ENCODE data around the gene C9. TPM values are rescaled to one million over a fixed set of nuclear protein-coding genes. Genes with fewer than 3 reads are reported as not detected.

Gene C9
- total RNA-seq, 1 donor from 2014 or later, result 0.12 TPM

DNA sequence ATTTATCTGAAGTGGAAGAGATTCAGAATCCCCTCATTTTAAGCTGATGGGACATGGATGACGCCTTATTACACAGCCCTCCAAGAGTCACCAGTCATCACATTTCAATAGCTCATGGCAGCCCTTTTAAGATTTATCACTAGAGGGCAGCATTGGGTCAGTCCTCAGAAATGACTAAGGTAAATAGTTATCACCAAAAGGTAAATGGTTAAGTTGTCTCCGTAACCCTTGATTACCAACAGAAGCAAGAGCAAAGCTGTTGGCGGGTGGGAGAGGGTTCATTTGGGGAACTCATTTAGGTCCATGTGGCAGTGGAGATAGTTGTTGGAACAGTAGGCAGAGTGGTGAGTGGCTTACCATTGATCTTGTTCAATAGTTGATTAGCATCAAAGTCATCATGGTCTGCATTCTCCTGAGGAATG, 12.0 kb upstream of the C9 start:
- DNase-seq (ENCODE audit: extremely low read depth, low read depth, low spot score), result no peak

DNA sequence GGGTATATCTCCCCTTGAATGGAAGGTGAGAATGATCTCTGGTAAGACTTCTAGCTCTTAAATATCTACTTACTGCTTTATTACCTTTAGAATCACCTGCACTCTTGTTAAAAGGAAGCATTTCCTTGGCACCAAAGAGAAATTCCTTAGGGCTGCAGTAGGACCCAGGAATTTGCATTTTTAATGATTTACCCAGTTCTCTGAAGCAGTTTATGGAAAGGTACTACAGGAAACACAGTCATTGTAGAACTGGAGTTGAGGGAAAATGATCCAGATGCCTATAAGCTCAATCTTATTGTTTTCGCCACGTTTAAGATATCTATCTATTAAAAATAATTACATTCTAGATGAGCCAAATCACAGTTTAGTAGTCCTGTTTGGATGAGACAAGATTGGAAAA, 9.5 kb upstream of the C9 start:
- no peak for DNase-seq (ENCODE audit: extremely low read depth, low read depth, low spot score)

DNA sequence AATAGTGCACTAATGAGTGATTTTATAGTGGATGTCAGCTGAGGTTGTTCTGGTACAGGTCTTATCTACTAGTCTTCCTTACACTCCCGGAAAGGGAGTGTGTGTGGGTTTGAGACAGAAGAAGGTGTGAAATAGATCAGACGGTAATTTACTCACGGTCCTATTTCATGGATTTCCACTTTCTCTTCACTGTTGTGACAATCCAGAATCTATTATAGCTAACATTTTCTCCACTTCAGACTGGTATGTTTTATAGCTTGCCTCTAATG, 7.0 kb upstream of the C9 start:
- DNase-seq (ENCODE audit: extremely low read depth, low read depth, low spot score), result no peak

DNA sequence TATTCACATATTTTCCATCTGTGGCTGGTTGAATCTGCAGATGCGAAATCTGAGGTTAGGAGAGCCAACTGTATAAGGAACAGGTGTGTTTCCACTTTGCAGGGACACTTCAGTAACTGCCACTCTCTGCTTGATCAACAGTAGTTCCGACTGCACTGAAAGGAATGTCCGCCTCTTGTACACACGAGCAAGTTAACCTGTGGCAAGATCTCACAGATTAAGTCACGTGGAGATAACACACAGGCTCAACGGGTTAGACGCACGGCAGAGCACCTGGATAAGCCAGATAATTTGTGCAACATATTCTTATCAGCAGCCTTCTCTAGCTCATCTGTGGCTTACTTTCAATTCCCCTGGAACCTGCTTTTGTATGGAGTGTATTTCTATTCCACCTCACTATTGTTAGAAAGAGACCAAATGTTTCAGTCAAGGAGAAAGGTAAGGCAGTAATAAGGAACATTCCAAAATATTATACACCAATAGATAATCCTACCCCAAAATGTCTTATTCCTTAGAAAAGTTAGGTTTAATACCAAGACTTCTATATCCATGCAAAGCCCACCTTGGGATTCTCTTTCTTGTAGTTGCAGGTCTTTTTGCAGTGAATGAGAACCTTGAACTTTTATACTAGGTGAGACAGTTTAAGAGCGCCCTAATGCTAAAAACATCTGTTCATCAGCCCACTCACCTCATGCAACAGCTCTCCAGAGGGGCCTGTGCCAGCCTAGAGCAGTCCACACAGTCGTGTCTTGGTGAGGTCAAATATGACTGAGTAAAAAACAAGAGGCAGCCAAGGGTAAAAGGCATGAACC, 6.5 kb upstream of the C9 start:
- DNase-seq (ENCODE audit: extremely low read depth, low read depth, low spot score), result no peak

DNA sequence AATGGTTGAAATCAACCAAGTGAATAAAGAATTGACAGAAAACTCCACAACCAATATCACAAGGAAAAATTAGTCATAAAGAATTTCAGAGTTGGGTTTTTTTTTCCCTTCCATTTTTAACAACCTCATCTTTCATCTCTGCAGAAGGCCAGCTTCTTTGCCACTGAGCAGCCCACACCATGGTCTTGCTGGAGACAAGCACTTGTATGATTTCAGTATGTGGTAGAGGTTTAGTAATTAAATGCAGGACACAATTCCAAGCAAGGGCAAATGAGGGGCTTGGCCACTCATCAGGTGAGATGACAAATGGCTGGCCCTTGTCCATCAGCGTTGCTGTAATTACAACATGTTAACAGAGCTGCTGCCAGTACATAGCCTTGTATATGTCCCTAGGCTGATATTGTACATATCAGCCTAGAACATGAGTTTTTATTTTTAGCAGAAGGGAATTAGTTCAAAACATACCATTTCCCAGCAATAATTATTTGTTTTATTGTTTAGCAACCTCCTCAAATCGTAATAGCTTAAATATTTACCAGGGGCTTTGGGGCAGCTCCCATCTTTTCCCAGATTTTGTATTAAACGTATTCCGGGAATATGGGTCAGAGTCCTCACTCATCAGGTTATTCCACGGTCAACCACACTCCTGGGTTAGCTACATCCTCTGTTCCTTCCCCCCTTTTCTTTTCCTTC, 5.0 kb upstream of the C9 start:
- DNase-seq (ENCODE audit: extremely low read depth, low read depth, low spot score), result no peak

DNA sequence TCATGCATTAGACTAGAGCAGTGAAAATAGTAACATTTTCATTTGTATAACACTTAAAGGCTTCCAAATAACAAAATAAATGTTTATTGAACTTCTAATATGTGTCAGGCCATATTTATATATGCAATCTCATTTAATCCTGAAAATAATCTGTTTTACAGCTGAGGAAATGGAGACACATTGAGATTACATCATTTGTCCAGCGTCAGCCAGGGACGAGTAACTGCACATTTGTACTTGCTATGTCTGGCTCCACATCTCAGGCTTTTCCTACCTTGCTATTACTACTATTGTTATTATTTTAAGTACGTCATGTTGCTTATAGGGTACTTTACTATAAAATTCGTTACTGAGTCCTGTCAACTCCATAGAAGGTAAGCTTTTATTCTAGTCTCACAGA, 3.8 kb upstream of the C9 start:
- DNase-seq (ENCODE audit: extremely low read depth, low read depth, low spot score), result no peak

DNA sequence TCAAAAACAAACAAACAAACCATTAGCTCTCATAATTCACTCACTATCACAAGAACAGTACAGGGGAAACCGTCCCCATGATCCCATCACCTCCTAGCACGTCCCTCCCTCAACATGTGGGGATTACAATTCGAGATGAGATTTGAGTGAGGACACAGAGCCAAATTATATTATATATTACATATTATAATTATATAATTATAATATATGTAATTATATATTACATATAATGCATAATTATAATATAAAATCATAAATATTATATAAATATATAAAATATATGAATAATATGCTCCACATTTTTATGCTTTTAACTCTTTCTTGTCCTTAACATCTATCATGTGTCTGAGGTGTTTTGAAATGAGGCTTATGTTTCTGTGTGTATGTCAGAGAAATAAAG, 3.4 kb upstream of the C9 start:
- no peak for DNase-seq (ENCODE audit: extremely low read depth, low read depth, low spot score)

DNA sequence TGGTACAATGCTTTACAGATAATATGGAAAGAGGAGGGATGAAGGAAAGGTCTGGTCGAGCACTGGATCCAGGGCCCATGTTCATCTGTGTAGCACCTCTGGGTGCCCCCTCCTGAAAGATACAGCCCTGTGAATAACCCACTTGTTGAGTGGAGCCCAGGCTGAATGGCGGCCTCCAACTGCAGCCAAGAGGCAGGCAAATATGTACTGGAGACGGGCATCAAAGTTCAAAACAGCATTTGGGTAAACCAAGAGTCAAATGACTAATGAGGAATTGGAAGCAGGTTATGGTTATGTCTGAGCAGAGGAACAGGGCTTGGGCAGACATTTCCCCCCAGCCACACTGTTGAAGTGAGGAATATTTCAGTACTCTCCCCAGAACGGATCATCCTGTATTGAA, 1.1 kb downstream of the C9 start:
- DNase-seq (ENCODE audit: extremely low read depth, low read depth, low spot score), result no peak

DNA sequence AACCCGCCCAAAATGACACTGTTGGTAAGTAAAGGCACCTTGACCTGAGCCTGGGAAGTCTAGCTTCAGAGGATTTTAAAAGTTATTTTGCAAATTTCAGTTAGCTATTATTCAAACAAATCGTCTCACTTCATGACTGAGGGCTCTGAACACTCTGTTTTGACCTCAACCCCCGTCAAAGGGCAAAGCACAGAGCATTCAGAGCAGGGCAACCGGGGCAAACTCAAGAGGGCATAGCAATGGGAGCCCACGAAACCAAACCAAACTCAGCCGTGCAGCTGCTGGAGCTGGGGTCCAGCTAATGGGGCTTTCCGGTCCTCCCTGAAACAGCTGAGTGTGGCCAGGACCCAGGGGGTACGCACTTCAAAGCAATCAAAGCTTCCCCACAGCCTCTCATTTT, 1.6 kb downstream of the C9 start:
- DNase-seq (ENCODE audit: extremely low read depth, low read depth, low spot score), result no peak

DNA sequence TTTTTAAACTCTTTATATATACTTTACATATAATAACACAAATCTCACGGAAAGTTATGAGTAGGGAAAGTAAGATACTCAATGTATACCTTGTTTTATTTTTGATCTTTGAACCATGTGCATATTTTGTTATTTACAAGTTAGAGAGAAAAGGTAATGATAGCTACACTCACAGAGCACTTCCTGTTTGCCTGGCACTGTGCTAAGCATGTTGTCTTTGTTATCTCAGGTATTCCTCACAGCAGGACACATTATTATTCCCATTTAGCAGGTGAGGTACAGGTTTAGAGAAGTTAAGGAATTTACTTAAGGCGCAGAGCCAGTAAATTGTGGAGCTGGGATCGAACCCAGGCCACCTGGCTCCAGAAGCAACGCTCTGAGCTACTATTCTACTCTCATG, 3.0 kb downstream of the C9 start:
- no peak for DNase-seq (ENCODE audit: extremely low read depth, low read depth, low spot score)

DNA sequence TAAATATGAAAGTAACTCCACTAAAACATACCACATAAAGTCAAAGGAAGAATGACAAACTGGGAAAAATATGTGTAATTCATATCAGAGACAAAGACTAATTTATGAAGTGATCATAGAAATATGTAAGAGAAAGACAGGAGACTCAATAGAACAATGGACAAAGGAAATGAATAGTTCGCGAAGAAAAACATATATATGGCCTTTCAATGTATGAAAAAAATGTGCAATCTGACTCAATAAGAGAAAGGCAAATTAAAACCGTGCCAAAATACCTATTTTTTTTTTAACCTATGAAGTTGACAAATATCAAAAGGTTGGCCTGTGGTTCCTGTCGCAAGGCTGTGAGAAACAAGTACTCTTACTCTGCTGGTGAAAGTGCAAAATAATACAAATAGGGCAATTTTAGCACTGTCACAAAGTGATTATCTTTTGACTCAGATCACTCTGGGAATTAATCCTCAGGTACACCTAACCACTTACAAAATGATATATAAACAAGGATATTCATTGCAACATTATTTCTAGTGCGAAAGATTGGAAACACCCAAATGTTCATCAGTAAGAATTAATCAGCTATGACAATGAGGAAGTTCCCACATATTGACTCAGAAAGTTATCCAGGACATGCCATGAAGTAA, 3.7 kb downstream of the C9 start:
- DNase-seq (ENCODE audit: extremely low read depth, low read depth, low spot score), result peak; percentile 65

DNA sequence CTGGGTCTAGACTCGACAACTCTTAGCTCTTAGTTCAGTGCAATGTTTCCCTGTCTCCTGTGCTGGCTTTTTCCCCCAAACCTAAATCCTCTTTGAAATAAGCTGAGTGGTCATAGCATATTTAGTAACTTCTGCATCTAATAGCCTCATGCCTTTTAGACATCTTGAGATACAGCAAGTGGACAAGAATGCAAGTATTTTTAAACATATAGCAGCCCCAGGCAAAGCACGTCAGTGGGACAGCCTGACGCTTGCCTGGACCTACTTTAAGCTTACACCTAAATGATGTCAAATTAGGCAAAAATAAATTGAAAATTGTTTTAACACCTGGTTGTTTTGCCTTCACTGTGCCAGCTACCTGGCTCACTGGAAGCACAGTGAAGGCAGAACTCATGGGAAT, 8.0 kb downstream of the C9 start:
- no peak for DNase-seq (ENCODE audit: extremely low read depth, low read depth, low spot score)

DNA sequence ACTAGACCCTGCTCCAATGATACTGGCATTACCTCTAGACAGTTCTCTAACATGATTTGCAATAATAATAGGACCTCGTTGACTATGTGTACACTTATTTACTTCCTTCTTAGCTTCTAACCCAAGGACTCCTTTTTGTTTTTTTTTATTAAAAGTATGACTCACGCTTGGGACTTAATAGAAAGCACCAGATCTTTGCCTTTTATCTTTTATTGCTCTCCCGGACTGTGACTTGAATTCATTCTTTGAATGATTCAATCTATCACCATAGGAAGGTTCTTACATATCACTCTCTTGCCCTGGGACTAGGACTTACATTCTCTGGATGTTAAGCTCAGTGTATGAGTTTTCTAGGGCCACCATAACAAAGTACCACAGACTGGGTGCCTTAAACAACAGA, 9.0 kb downstream of the C9 start:
- DNase-seq (ENCODE audit: extremely low read depth, low read depth, low spot score), result no peak

DNA sequence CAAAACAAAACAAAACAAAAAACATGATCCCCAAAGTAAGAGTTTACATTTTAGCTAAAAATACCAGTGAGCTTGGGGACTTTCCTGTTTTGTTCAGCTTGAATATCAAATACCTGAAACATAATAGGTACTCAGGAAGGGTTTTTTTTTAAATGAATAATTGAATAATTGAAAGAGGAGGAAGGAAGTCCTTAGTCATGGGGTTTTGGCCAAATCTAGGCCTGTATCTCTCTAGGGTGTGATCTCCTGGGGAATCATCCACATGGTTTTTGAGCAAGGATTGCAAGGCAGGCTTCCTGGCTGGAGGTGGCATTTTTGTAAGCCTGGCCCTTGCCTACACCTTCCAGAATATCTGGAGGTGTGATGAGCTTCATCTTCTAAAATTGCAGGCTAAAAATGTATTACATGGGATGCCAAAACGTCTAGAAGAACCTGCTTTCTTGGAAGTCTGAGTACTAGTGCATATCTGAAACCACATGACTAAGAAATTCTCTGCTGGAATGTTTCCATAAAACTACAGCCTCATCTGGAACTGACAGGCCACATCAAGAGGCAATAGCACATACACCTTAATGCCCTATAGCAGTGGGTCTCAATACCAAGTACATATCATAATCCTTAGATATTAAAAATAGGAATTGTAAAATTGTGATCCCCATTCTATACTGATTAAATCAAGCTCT, 10.4 kb downstream of the C9 start:
- DNase-seq (ENCODE audit: extremely low read depth, low read depth, low spot score), result no peak

DNA sequence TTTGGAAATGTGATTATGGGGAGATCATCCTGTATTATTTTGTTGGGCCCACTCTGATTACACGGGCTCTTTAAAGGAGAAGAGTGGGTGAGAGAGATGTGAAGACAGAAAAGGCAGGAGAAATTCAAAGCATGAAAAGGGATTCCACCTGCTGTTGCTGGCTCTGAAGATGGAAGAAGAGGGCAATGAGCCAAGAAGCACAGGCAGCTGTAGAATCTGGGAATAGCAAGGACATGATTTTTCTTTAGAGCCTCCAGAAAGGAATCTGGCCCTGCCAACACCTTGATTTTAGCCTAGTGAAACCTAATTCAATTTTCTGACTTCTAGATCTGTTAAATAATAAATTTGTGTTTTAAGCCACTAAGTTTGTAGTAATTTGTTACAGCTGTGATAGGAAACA, 11.3 kb downstream of the C9 start:
- DNase-seq (ENCODE audit: extremely low read depth, low read depth, low spot score), result no peak

DNA sequence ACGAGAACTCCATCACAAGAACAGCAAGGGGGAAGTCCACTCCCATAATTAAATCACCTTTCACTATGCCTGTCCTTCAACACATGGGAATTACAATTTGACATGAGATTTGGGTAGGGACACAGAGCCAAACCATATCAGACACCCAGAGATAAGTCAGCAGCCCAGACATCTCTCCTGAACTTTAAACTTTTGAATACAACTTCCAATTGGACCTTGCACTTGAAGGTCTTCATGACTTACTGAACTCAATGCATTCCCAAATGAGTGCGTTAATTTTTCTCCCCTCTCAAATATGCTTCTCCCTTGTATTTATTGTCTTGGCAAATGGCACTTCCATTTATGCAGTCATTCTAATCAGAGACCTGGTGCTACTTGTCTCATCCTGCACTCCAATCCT, 12.1 kb downstream of the C9 start:
- DNase-seq (ENCODE audit: extremely low read depth, low read depth, low spot score), result no peak

DNA sequence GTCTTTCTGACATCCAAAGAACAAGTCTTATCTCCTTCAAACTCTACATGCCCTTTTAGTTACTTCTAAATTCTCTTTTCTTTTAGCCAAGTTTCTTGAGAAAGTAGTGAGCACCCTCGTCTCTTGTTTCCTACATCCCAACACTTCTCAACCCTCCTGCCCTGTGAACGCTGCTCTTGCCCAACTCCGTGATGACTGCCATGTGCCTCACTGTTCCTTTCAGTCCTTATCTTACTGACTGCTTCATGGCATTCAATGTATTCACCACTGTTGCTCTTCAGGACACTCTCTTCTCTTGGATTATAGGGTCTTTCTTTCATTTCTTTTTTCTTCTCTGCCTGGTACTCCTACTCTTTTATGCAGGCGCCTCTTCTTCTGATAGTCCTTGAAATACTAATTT, 14.8 kb downstream of the C9 start:
- no peak for DNase-seq (ENCODE audit: extremely low read depth, low read depth, low spot score)

DNA sequence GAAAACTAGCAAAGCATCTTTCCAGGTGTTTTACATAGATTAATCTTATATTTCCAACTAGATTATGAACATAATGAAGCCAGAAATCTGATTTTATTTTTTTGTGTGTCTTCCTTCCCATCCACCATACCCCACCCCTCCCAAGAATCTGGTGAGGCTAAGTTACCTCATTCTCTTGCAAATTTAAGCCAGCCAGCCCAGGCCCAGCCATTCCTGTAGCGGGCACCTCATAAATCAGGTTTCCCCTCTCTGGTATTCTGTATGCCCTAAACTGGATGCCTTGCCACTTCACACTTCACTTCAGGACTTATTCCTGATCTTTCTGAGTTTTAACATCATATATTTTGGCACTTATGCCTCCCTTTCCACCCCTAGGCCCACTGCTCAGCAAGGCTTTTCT, 21.8 kb downstream of the C9 start:
- no peak for DNase-seq (ENCODE audit: extremely low read depth, low read depth, low spot score)

DNA sequence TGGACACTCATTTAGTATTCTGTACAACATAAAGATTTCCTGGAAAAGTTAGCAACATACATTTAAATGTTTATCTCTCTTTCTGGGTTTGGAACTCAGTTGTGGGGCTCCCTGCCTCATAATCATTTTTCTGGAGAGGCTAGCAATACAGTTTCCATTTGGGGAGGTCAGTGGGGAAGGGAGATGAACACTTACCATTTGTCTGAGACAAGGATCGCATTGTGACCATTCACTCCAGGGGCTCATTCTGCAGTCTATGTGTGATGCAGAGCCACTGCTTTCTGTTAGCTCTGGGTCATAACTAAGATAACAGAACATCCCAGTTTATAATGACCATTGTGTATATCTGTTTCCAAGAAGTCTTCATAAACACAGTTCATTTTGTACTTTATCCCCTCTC, 22.4 kb downstream of the C9 start:
- no peak for DNase-seq (ENCODE audit: extremely low read depth, low read depth, low spot score)

DNA sequence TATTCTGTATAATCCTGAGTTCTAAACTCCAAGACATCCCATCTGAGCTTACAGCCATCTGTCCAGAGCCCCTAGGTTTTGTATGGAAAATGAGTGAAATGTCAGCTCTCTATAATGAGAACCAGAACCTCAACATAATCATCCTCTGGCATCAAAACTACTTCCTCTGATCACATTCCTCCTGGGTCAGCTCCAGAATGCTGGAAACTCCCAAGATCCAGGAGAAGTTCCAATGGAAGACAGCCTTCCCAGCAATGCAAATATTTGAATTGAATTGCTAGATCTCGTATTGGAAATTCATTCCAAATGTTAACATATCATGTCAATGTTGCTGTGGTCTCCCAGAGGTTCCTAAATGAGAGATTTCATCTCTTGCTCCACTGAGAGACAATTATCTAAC, 23.8 kb downstream of the C9 start:
- no peak for DNase-seq (ENCODE audit: extremely low read depth, low read depth, low spot score)

DNA sequence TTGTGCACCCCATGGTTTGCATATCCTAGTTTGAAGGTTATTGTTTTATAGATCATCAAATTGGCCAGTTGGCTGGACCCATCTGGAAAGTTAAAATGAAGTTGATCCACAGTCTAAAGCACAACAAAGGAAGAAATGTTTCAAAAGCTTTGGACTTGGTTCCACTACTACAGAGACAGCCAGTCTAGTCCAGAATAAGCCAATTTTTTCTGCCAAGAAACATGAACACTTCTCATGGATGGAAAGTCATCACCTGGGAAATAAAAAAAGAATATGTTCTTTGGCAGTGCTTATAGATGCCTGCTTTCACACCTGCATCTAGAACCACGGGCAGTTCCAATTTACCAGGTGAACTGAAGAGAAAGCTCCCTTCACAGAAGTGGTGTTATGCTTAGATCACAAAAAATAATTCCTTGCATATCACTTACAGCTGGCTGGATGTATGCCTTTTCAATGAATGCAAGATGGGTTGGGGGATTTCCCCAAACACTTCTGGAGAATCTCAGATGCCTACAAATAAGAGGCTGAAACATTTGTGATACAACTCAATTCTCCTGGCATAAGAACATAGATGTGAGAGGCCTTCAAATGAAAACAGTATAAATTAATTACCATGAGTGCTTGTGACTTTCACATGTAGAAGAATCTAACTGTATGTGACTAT, 26.9 kb downstream of the C9 start:
- DNase-seq (ENCODE audit: extremely low read depth, low read depth, low spot score), result no peak
